NCI-H2171 (cell line): ENCODE results near the gene PPP1R14B.
"Not testable (repeated sequence)": the region's sequence is repeated elsewhere in the genome, so short reads cannot be mapped to it uniquely, and the experiment has no call there.

Experiments used
- DNase-seq: peaks from one replicate; lab custom pipeline; 2025; lab: John Stamatoyannopoulos, UW

Gene PPP1R14B

DNA sequence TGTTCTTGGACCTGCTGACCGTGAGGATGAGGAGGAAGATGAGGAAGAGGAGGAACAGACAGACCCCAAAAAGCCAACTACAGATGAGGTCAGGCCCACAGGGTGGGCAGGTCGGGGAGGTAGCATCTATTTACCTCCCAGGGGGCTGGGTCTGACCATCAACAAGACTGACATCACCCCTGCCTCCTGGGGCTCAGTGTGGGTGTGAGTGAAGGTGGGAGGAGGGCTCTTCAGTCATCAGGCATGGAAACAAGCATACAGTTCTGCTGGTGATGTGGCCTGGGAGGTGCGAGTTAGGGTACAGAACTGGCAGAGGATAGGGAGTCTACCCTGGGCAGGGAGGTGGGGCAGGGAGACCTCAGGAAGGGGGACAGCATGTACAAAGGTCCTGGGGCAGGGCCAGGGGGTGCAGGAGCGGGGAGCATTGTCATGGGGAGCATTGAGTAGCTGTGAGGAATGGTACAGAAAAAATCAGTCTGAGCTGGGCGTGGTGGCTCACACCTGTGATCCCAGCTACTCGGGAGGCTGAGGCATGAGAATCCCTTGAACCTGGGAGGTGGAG lies 13.5 kb upstream of the PPP1R14B start:
- no peak for DNase-seq

DNA sequence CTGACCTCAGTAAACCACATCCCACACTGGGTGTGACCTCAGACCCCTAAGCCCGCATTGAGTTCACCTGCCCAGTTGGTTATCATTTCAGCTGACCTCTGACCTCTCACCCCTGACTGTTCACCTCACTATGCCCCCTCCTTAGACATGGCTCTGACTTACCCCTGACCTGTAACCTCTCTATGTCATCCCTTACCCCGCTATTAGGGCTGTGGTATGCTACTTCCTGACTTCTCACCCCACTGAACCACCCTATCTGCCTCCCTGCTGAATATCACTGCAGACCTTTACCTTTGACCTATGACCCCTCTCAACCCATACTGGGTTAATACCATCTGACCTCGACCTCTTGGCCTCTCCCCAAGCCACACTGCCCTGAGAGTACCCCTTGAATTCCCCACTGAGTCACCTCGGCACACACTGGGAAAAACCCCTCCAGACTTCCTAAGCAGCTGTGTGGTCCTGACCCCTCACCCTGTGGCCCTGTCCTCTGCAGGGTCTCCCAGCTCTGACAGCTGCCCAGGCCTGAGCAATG lies 12.9 kb upstream of the PPP1R14B start:
- DNase-seq = no peak

DNA sequence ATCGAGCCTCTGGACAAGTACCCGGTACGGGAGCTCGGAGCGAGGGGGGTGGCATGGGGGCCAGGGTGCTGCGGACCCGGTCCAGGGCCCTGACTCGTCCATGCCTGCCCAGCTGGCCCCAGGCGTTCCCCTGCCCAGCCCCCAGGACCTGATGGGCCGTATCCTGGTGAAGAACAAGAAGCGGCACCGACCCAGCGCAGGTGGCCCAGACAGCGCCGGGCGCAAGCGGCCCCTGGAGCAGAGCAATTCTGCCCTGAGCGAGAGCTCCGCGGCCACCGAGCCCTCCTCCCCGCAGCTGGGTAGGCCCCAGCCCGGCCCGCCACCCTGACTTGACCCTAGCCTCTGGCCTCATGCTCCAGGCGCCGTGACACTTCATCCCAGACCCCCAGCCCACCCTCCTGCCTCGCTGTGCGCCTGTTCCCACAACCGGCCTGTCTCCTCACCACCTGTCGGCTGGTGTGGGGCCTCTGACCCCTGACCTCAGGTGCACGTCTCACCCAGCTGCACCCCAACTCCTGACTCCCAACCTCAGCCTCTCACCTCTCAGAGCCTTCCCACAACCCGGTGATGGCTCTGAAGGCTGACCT lies 12.3 kb upstream of the PPP1R14B start:
- DNase-seq = no peak

DNA sequence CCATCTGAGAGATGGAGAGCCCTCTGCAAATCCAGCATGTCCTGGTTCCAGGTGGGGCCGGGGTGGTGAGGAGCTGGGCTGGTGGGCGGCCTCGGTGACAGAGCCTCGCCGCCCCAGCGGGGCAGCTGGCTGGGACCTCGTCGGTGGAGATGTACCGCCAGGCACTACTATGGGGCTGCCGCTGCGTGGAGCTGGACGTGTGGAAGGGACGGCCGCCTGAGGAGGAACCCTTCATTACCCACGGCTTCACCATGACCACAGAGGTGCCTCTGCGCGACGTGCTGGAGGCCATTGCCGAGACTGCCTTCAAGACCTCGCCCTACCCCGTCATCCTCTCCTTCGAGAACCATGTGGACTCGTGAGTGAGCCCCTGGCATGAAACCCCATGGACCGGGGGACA lies 11.6 kb upstream of the PPP1R14B start:
- no peak for DNase-seq

DNA sequence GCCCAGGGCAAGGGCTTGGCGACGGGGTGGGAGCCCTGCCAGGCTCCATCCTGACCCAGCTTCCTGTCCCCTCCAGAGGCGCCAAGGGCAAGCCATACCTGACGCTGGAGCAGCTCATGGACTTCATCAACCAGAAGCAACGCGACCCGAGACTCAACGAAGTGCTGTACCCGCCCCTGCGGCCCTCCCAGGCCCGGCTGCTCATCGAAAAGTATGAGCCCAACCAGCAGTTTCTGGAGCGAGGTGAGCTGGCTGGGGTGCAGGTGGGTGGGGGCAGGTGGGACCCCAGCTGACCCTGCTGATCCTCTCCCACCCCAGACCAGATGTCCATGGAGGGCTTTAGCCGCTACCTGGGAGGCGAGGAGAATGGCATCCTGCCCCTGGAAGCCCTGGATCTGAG lies 9.6 kb upstream of the PPP1R14B start:
- no peak for DNase-seq

DNA sequence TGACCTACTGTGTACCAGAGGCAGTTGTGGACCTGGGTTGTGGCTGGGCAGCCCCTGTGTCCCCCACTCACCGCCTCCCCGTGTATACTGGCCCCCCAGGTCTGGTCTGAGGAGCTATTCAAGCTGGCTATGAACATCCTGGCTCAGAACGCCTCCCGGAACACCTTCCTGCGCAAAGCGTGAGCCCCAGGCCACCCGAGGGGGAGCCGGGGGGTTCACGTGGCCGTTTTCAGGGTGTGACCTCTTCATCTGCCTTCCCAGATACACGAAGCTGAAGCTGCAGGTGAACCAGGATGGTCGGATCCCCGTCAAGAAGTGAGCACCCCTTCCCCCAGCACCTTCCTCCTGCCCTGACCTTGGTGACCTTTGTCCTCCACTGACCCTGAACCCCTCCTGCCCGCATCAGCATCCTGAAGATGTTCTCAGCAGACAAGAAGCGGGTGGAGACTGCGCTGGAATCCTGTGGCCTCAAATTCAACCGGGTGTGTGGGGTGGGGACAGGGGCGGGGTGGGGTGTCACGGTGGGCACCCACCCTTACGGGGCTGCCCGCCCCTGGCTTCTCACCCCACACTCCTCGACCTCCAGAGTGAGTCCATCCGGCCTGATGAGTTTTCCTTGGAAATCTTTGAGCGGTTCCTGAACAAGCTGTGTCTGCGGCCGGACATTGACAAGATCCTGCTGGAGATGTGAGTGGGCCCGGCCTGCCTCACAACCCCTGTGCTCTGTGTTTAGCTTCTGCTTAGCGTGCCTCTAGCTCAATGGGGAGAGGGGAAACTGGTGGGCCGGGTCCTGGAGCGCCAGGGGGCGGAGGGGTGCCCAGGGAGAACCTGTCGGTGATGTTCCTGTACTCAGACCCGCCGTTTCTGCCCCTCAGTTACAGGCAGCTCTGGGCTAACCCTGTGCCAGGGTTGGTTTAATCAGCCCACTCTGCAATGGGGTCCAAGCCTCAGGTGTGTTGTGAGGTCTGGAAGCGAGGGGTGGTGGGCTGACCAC lies 8.7 kb upstream of the PPP1R14B start:
- no peak for DNase-seq

DNA sequence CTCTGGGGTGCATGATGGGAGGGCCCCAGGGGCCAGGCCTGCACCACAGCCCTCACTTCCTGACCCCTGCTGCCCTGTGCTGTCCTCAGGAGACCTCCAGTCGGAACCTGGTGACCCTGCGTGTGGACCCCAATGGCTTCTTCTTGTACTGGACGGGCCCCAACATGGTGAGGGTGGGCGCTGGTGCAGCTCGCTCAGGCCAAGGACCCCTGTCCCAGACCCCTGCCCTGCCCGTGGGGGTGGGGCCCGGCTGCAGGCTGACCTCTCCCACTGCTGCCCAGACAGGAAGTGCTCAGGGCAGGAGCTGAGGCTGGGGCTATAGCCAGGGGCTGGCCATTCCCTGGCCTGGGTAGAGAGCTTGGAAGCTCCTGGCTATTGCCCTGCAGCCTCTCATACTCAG lies 7.6 kb upstream of the PPP1R14B start:
- DNase-seq = no peak

DNA sequence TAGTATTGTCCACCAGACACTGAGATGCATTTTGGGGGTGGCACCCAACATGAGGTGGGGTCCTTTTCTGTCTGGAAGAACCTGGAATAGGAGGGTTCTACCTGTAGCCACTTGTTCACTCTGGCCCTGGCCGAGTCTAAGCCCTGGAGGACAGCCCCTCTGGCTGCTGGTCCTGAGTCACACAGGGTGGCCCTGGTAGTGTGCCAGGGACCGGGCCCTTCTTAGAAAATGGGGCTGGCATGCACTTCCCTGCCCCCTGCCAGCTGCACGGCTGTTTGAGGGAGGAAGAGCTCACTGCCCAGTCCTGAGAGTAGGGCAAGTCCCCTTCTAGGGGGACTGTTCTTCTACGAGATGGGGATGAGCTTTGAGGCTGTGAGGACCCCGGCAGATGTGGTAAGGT lies 6.7 kb upstream of the PPP1R14B start:
- DNase-seq = no peak

DNA sequence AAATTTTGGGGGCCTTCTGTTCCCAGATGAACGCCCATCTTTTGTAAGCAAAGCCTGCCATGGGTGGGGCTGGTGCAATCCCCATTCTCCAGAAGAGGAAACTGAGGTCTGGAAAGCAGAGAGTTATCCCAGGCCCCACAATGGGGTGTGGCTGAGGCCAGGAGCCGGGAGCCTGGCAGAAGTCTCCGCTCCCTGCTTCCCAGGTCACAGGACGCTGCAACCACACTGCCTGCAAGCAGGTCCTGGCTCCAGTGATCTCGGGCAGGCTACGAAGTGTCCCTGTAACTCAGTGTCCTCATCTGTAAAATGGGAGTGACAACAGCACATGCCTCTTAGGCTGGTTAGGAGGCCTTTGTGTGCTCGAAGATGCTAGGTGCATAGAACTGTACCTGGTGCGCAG lies 6.3 kb upstream of the PPP1R14B start:
- DNase-seq = no peak

DNA sequence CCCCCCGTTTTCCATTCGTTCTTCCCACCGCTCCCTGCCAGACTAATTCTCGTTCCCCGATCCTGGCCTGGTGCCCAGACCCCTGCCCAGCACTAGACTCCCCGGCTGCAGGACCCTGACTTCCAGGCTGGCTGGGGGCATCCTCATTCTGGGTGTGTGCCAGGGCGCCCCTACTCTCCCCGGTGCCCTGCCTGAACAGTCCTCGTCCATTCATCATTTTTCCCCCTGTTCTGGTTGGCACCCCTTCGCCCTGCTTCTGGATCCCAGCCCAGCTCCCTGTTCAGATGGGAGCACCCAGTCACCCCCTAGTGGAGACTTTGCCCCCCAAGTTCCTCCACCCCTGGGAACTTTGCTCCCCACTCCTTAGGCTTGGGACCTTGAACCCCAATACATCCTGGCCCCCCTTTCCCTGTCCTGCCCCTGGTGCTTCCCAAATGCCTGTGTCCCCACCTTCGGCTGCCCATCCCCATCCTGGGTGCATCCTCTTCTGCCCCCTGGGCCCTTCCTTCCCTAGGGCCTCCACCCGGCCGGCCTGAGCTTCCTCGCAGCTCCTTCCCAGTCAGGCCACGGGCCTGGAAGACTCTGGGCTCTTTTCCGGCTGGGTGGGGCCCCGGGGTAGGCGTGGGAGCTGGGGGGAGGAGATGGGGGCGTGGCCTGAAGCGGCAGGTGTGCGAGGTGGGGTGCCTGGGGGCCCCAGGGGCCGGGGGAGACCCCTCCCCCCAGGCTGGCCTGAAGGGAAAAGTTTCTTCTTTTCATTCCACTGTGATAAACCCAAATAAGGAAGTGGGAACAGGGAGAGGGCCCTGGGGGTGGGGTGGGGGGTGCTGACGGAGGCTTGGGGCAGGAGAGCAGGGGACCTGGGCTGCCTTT lies 5.5 kb upstream of the PPP1R14B start:
- no peak for DNase-seq

DNA sequence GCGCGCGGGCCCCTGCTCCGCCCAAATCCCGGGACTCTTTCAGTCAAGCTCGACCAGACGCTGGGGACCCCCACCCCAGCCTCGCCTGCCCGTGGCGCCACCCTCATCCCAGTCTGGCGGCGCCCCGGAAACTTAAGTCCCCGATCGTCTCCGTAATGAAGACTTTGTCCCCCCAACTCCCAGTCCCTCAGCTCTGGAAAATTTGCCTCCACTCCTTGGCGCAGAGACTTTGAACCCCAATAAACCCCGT lies 4.9 kb upstream of the PPP1R14B start:
- DNase-seq = no peak

DNA sequence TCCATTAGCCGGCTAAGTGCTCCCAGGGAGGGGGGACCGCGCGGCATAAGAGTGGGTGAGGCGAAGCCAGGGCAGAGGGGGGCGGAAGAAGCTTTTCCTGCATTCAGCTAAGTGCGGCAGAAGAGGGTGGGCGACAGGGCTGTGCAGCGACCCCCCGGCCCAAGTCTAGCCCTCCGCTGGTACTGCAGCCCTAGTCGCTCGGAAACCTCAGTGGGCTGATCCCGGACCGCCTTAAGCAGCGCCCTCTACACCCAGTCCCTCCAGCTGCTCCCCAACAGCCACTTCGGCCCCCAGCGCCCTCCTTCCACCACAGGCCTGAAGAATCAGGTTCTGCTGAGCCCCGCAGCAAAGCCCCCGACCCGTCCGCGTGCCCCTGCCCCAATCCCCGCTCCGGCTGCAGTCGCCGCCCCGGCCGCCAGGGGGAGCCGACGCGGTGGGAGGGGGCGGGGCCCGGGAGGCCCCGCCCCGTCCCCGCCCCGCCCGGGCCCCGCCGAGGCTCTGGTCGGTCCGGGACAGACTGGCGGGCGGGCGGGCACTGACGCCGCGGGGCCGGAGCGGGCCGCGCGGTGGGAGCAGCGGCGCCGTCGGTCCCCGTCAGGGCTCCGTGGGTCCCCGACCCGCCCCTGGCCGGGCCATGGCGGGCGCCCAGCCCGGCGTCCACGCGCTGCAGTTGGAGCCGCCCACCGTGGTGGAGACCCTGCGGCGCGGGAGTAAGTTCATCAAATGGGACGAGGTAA lies 4.4 kb upstream of the PPP1R14B start, which contains the start of gene PLCB3:
PLCB3 (plus strand) TSS at position 515 of the 737 bp plus-strand sequence; CDS start at position 635, 120 bp downstream.
- peak; percentile 61 for DNase-seq

DNA sequence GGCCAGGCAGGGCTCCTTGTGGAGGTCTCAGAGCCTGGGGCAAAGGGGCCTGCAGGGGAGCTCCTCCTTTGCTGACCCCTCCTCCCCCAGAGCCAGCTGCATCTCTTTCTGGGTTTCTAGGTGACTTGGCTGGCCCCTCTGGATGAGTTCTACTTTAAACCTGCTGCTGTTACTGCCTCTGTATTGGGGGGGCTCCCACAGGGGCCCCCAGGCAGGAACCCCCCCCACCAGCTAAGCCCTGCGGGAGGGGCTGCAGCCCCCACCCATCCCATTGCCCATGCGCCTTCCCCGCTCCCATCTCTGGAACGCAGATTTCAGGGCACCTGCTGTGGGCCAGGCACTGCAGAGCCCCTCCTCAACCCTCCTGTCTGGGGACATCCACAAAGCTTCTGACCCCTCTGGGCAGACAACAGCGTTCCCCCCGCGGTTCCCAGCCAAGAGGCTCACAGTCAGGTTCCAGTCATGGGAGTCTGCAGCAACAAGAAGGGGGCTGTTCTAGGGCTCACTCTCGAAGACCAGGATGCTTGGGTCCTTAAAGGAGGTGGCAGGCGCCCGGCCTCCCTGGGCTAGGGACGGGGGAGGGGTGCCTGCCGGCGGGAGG lies 3.8 kb upstream of the PPP1R14B start:
- DNase-seq = no peak

DNA sequence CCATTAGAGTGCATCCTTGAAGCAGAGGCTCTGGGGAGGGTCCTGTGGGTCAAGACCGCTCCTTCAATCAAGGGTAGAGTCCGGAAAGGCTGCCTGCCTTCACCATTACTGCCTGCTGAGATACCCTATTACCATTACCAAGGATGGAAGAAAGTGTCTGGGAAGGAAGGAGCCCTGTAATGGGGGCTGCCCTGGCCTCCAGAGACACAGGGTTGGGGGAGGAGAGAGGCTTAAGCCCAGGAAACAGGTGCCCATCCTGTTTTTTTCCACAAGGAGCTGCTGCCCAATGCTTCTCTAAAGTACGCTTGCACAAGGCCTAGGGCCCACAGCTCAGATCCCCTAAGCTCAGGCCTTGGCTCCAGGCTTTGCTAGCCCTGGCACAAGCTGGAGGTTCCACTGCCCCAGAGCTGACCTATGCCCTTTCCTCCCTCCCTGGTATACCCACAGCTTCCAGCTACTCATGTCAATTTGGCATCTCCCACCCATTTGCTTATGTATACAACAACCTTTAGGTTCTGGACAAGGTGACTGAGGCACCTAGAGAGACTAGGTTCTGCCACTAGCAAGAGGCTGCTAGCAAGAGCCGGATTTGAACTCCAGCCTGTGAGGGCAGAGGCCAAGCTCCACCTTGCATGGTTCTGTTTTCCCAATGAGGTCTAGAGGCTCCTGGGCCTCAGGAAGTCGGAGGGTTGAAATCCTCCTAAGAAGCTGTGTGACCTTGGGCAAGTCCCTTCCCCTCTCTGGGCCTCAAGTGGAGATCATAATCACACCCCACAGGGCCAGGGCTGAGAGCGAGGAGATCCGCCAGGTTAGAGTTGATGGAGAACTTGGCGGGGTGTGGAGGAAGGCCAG lies 3.0 kb upstream of the PPP1R14B start:
- no peak for DNase-seq

DNA sequence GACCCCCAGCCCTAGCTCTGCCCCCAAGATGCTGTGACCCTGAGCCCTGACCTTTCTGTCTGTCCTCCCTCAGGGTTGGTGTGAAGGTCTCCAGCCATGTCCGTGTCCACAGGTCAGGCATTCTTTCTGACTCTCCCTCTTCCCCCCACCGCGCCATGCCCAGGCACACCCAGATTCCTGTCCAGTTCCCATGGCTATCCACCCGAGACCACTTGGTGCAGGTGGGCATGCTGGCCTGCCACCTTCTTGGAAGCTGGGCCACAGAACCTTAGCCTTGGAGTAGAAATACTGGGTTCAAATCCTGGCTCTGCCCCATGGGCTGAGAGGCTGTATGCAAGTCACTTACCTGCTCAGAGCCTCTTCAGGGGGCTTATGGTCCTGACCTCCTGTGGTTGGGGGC lies 2.3 kb upstream of the PPP1R14B start:
- no peak for DNase-seq

DNA sequence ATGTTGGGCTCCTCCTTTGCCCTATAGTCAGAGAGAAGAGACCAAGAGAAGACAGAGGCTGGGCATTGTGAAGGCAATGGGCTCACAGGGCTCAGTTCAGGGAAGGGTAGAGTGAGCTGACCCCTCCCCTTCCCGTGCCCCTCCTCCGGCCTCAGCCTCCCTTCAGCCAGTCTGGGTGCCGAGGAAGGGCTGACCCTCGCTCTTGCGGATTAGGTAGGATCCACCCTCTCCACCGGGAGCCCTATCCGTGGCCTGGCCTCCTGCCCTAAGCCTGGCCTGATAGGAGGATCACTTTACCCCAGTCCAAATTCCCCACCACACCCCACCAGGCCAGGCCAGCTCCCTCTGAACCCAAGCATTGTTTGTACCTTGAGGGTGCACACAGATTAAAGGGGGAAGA lies 1.8 kb upstream of the PPP1R14B start:
- no peak for DNase-seq

DNA sequence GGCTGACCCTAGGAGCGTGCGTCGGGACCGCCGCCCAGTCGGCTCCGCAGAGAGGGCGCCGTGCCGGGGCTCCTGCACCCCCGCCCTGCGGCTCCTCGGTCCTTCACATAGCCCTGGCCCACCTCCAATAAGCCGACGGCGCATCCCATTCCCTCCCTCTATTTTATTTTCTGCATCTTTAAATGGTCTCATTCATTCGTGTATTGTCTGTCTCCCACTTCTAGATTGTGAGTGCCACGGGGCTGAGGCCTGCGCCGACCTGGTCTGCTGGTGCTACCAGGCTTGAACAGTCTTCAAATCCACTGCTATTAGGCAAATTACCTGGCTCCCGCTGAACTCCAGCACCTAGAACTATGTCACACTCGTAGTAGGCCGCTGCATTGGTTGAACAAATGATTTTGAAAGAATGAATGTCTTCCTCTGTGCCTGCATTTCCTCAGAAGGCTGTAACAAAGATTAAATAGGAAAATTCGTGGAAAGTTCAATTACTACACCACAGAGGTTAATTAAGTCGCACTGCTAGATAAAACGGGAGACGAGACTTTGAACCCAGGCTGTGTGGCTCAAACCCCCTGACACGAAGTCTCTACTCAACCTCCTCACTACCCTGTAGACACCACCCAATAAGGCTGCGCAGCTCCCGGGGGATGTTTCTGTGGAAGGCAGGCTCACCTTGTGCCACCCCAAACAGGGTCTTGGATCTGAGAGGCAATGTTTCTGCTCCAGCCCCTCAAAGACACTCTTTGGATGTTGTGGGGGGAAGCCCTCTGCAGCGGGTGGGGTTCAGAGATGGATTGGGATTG lies 1.2 kb upstream of the PPP1R14B start:
- no peak for DNase-seq

DNA sequence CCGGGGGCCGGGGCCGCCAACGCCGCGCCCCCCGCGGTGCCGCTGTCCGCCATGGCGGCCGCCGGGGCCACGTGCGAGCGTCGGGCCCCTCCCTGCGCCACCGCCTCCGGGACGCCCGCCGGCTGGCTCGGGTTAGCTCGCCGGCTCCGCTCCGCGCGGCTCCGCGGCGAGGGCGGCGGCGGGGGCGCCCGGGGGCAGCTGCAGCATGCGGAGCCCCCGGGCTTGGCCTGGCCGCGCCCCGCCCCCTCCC lies 197 bp downstream of the PPP1R14B start:
- DNase-seq = not testable (repeated sequence)

DNA sequence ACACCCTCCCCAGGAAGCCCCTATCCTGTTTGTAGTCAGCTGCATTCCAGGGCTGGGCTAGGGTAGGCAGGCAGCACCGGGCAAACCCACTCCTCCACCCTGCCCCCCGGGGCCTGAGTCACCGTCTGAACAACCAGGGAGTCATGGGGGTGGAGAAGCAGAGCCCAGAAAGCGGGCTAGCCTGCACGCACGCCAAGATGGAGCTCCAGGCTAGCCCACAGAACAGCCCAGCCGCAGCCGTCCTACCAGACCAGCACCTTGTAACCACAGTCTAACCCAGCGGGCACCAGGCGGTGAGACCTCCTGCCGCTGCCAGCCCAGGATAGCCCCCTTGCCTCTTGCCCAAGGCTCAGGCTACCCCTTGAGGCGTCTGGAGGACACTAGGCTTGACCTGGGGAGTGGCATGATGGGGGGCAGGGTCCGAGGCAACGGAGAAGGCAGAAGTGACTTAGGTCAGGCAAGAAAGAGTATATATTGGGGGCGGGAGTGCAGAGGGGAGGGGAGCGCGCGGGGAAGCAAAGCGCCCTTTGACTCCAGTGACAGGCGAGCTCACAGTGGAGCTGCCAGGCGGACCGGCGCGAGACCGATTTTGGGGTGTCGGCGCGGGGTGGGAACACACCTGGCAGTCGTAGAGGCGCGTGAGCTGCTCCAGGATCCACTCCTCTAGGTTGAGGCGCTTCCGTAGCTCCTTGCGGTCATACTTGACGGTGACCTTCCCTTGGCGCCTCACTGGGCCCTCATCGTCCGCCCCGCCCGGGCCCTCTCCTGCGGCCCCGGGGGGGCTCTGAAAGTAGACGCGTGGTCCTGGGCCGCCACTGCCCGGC lies 734 bp downstream of the PPP1R14B start:
- DNase-seq = peak; percentile 43
